ENCODE measurements around the gene RBMS2. TPM values are rescaled to one million over a fixed set of nuclear protein-coding genes. Genes with fewer than 3 reads are reported as not detected.
A peak's percentile ranks its signal among the peaks of the same experiment; 100 is the strongest.

Gene RBMS2
- total RNA-seq, 2 experiments from 2014 or later: 10.3 to 14.5 TPM

DNA sequence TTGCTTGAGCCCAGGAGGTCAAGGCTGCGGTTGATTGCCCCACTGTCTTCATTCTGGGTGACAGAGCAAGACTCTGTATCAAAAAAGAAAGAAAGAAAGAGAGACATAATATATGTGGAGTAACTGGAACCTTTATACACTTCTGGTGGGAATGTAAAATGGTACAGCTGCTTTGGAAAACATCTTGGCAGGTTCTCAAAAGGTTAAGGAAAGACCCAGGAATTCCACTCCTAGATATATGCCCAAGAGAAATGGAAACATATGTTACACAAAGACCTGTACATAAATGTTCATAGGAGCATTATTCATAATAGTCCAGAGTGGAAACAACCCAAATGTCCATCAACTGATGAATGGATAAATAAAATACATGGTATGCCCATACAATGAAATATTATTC lies 7.2 kb downstream of the RBMS2 start:
- POLR2A ChIA-PET: no interaction called here
- H3K36me3 Mint-ChIP-seq: no peaks in the 10 kb centered on the region
- H3K4me1 Mint-ChIP-seq: peaks cover 4% of the 10 kb centered on the region
- no peak overlapping the region for H3K4me3 Mint-ChIP-seq
- no peaks in the 10 kb centered on the region for H3K27me3 Mint-ChIP-seq
- no peak for DNase-seq
- no peaks in the 10 kb centered on the region for H3K9me3 Mint-ChIP-seq
- H3K27ac Mint-ChIP-seq: no peak overlapping the region
- no peak for ATAC-seq (ENCODE audit: low read depth)

DNA sequence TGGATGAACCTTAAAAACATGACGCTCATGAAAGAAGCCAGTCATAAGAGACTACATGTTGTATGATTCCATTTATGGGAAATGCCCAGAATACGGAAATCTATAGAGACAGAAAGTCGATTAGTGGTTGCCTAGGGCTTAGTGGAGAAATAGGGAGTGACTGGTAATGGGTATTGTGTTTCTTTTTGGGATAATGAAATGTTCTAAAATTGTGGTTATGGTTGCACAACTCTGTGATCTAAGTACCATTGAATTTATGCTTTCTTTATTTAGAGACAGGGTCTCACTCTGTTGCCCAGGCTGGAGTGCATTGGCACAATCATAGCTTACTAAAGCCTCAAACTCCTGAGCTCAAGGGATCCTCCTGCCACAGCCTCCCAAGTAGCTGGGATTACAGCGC lies 8.0 kb downstream of the RBMS2 start:
- no peaks in the 10 kb centered on the region for H3K36me3 Mint-ChIP-seq
- H3K27me3 Mint-ChIP-seq: peaks cover 1% of the 10 kb centered on the region
- no peaks in the 10 kb centered on the region for H3K4me1 Mint-ChIP-seq
- no peak overlapping the region for H3K27ac Mint-ChIP-seq
- no peak for ATAC-seq (ENCODE audit: low read depth)
- H3K4me3 Mint-ChIP-seq: no peak overlapping the region
- H3K9me3 Mint-ChIP-seq: no peaks in the 10 kb centered on the region
- POLR2A ChIA-PET: interaction anchor here (0.6 to 1.0 kb wide), 4 partner anchors 8 to 716 kb away, joined by 3 to 6 read pairs (median 4); partner anchors contain the start of gene RBMS2
- no peak for DNase-seq

GRCh38 chr12:56530390-56531055 lies 8.9 kb downstream of the RBMS2 start:
- Mint-ChIP-seq H3K9me3 (no peaks in the 10 kb centered on the region), H3K27ac (no peak overlapping the region), H3K36me3 (no peaks in the 10 kb centered on the region), H3K4me3 (no peak overlapping the region), H3K4me1 (no peaks in the 10 kb centered on the region), H3K27me3 (peaks cover 3% of the 10 kb centered on the region)
- DNase-seq: no peak
- POLR2A ChIA-PET: interaction anchor here (0.6 to 1.0 kb wide), 4 partner anchors 9 to 715 kb away, joined by 3 to 6 read pairs (median 4); partner anchors contain the start of gene RBMS2
- no peak for ATAC-seq (ENCODE audit: low read depth)

- DNase-seq (no peak), ATAC-seq (ENCODE audit: low read depth) (no peak)
- H3K36me3 Mint-ChIP-seq: no peaks in the 10 kb centered on the region
- H3K4me1 Mint-ChIP-seq: peaks cover 2% of the 10 kb centered on the region
- H3K27ac Mint-ChIP-seq: no peak overlapping the region
- no peaks in the 10 kb centered on the region for H3K9me3 Mint-ChIP-seq
- POLR2A ChIA-PET: no interaction called here
- no peak overlapping the region for H3K4me3 Mint-ChIP-seq
- H3K27me3 Mint-ChIP-seq: peaks cover 6% of the 10 kb centered on the region
Observed at GRCh38 chr12:56537546-56537945, 15.9 kb downstream of the RBMS2 start.

DNA sequence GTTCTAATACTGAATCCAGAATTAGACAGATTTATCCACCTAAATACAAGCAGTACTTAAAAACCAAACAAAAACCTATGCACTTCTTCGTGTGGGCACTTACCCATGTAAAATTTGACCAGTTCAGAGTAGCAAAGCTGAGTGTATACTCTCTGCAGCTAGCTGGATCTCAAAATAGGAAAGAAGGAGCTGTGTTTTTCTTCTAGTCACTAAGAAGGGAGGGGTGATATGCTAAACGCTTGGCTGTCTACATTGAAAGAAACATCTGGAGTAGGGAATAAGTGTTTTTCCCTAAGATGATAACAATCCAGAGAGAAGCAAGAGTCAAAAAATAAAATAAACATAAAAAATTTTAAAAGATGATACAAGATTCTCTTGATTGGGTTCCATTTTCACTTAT lies 20.0 kb downstream of the RBMS2 start:
- no peak for ATAC-seq (ENCODE audit: low read depth)
- H3K4me1 Mint-ChIP-seq: peaks cover 2% of the 10 kb centered on the region
- POLR2A ChIA-PET: no interaction called here
- no peak for DNase-seq
- no peaks in the 10 kb centered on the region for H3K27me3 Mint-ChIP-seq
- no peaks in the 10 kb centered on the region for H3K36me3 Mint-ChIP-seq
- H3K4me3 Mint-ChIP-seq: no peak overlapping the region
- no peaks in the 10 kb centered on the region for H3K9me3 Mint-ChIP-seq
- H3K27ac Mint-ChIP-seq: no peak overlapping the region

- Mint-ChIP-seq H3K36me3 (no peaks in the 10 kb centered on the region), H3K9me3 (no peaks in the 10 kb centered on the region), H3K27me3 (no peaks in the 10 kb centered on the region), H3K4me3 (no peak overlapping the region), H3K4me1 (peaks cover 2% of the 10 kb centered on the region), H3K27ac (no peak overlapping the region)
- ATAC-seq (ENCODE audit: low read depth): no peak
- POLR2A ChIA-PET: no interaction called here
- no peak for DNase-seq
Observed at GRCh38 chr12:56542164-56542563, 20.5 kb downstream of the RBMS2 start.

DNA sequence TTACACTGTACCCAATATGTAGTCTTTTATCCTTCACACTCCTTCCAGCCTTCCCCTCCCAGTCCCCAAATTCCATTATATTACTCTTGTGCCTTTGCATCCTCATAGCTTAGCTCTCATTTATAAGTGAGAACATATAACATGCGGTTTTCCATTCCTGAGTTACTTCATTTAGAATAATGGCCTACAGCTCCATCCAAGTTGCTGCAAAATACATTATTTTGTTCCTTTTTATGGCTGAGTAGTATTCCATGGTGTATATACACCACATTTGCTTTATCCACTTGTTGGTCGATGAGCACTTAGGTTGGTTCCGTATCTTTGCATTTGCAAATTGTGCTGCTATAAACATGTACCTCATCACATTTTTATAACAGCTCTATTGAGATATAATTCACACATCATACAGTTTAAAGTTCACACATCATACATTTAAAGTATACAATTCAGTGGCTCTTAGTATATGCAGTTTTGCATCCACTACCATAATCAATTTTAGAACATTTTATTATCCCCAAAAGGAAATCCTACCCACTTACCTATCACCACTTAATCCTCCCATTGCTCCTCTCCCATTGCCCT lies 23.5 kb downstream of the RBMS2 start:
- Mint-ChIP-seq H3K36me3 (no peaks in the 10 kb centered on the region), H3K4me3 (no peak overlapping the region), H3K27ac (no peak overlapping the region), H3K9me3 (no peaks in the 10 kb centered on the region), H3K4me1 (no peaks in the 10 kb centered on the region), H3K27me3 (no peaks in the 10 kb centered on the region)
- POLR2A ChIA-PET: no interaction called here
- ATAC-seq (ENCODE audit: low read depth) (no peak), DNase-seq (no peak)

DNA sequence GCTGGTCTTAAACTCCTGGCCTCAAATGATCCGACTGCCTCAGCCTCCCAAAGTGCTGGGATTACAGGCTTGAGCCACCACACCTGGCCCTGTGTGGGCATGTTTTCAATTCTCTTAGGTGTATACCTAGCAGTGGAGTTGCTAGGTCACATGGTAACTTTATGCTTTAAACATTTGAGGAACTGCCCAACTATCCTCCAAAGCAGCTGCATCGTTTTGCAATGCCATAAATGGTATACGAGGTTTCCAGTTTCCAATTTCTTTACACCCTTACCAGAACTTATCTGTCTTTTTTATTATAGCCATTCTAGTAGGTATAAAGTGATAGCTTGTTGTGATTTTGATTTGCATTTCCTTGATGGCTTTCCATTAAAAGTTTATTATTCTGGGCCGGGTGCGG lies 25.1 kb downstream of the RBMS2 start:
- Mint-ChIP-seq H3K27ac (no peak overlapping the region), H3K4me1 (no peaks in the 10 kb centered on the region), H3K9me3 (no peaks in the 10 kb centered on the region), H3K36me3 (no peaks in the 10 kb centered on the region), H3K27me3 (no peaks in the 10 kb centered on the region), H3K4me3 (no peak overlapping the region)
- DNase-seq (no peak), ATAC-seq (ENCODE audit: low read depth) (no peak)
- POLR2A ChIA-PET: no interaction called here

- Mint-ChIP-seq H3K9me3 (no peaks in the 10 kb centered on the region), H3K4me3 (no peak overlapping the region), H3K36me3 (no peaks in the 10 kb centered on the region), H3K4me1 (no peaks in the 10 kb centered on the region), H3K27ac (no peak overlapping the region), H3K27me3 (no peaks in the 10 kb centered on the region)
- ATAC-seq (ENCODE audit: low read depth) (no peak), DNase-seq (no peak)
- POLR2A ChIA-PET: interaction anchor here (0.7 kb wide), 1 partner anchor 244 kb away, joined by 3 read pairs; no protein-coding TSS in a partner anchor
Observed at GRCh38 chr12:56551070-56551469, 29.4 kb downstream of the RBMS2 start.

DNA sequence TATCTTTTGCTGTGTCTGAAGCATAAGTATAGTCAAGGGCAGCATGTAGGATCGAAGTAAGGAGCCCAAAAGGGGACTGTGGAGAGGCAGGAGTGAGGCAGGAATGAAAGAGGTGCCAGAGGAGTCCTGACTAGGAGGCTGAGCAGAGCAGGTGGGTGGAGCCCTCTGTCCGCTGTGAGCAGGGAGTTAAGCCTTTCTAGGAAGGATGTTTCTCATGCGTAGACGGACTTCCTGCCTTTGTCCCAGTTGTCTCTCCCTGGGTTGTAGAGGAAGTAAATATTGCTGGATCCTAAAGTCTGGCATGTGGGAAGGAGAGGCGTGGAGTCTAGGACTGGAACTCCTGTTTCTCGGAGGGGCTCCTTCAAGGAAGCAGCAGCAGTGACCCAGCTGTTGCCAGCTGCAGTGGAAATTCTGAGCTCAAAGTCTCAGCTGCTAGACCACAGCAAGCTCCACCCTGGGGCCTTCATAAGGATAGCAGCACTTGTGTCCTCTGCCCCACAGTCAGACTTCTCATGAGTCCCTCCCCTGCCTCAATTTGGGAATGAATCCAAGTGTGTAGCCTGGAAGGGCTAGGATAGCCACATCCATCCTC lies 44.0 kb downstream of the RBMS2 start:
- POLR2A ChIA-PET: interaction anchor here (0.9 kb wide), 1 partner anchor 44 kb away, joined by 3 read pairs; no protein-coding TSS in a partner anchor
- no peak for DNase-seq
- peak overlapping the region; percentile 57 for H3K4me3 Mint-ChIP-seq

GRCh38 chr12:56568146-56568545 lies 46.5 kb downstream of the RBMS2 start:
- POLR2A ChIA-PET: no interaction called here
- no peaks in the 10 kb centered on the region for H3K9me3 Mint-ChIP-seq
- no peak overlapping the region for H3K27ac Mint-ChIP-seq
- peaks cover 3% of the 10 kb centered on the region for H3K36me3 Mint-ChIP-seq
- no peaks in the 10 kb centered on the region for H3K27me3 Mint-ChIP-seq
- DNase-seq (no peak), ATAC-seq (ENCODE audit: low read depth) (no peak)
- no peak overlapping the region for H3K4me3 Mint-ChIP-seq
- peaks cover 24% of the 10 kb centered on the region for H3K4me1 Mint-ChIP-seq

More for the DNA sequence above, 44.0 kb downstream of the RBMS2 start:
- Mint-ChIP-seq H3K27ac (peak overlapping the region; percentile 72), H3K36me3 (peaks cover 1% of the 10 kb centered on the region), H3K27me3 (no peaks in the 10 kb centered on the region), H3K9me3 (no peaks in the 10 kb centered on the region), H3K4me1 (peaks cover 21% of the 10 kb centered on the region)
- peak; percentile 80 for ATAC-seq (ENCODE audit: low read depth)

DNA sequence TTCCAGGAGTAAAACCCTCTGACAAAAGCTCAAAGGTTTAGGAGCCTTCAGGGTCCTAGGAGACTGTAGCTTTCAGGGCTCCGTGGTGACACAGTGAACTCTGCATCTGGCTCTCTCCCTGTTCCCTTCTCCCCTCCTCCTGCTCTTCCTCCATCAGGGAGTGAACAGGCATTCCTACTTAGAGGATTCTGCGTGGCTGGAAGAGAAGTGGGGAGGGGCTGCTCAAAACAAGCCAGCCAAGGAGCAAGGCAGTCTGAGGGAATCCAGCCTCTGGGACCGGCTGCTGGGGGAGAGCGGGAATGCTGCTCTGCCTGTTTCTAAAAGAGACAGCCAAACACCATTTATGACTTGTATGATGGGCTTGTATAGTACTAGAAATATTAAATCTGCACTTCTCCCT lies 49.5 kb downstream of the RBMS2 start:
- DNase-seq (no peak), ATAC-seq (ENCODE audit: low read depth) (no peak)
- peaks cover 16% of the 10 kb centered on the region for H3K4me1 Mint-ChIP-seq
- H3K36me3 Mint-ChIP-seq: peaks cover 3% of the 10 kb centered on the region
- H3K9me3 Mint-ChIP-seq: no peaks in the 10 kb centered on the region
- H3K27me3 Mint-ChIP-seq: no peaks in the 10 kb centered on the region
- H3K4me3 Mint-ChIP-seq: no peak overlapping the region
- POLR2A ChIA-PET: interaction anchor here (0.6 kb wide), 2 partner anchors 8 to 33 kb away, joined by 3 to 5 read pairs; no protein-coding TSS in a partner anchor
- H3K27ac Mint-ChIP-seq: no peak overlapping the region

DNA sequence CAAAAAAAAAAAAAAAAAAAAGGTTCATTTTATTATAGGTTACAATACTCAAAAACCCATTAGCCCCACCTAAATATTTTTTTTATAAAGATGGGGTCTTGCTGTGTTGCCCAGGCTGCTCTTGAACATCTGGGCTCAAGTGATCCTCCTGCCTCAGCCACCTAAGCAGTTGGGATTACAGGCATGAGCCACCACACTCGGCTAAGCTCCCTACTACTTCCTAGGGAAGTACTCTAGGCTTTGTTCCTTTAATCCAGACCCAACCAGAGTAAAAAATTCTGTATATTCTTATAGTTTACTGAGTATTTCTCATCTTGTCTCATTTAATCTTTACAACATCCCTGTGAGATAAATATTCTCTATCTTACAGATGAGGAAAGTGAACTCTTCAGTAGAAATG lies 50.7 kb downstream of the RBMS2 start:
- Mint-ChIP-seq H3K4me1 (peaks cover 15% of the 10 kb centered on the region), H3K4me3 (no peak overlapping the region), H3K27me3 (no peaks in the 10 kb centered on the region), H3K9me3 (no peaks in the 10 kb centered on the region), H3K27ac (no peak overlapping the region), H3K36me3 (peaks cover 3% of the 10 kb centered on the region)
- ATAC-seq (ENCODE audit: low read depth) (no peak), DNase-seq (no peak)
- POLR2A ChIA-PET: interaction anchor here (0.6 kb wide), 2 partner anchors 17 to 59 kb away, joined by 3 read pairs; no protein-coding TSS in a partner anchor

DNA sequence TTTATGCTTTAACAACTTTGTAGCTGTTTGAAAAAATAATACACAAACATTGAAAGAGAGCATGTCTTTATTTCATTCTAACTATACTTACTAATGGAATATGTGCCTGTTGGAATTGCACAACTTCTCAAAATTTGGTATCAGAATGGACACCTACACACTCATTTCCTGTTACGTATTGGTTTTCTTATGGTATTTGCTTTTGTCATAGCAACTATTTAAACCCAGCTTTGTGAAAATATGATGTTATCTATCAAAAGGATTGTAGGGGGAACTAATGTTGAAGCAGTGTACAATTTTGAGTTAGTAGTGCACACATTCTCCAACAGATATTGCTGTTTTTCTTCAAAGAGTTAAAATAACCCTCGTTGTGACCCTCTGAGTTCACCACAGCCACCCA lies 52.6 kb downstream of the RBMS2 start:
- DNase-seq: no peak
- ATAC-seq (ENCODE audit: low read depth): no peak
- no peak overlapping the region for H3K4me3 Mint-ChIP-seq
- H3K4me1 Mint-ChIP-seq: peaks cover 13% of the 10 kb centered on the region
- H3K27ac Mint-ChIP-seq: no peak overlapping the region
- no peaks in the 10 kb centered on the region for H3K9me3 Mint-ChIP-seq
- no peaks in the 10 kb centered on the region for H3K27me3 Mint-ChIP-seq
- POLR2A ChIA-PET: no interaction called here
- H3K36me3 Mint-ChIP-seq: peaks cover 2% of the 10 kb centered on the region
